Measurements from ENCODE around the gene PRKG1. TPM values are rescaled to one million over a fixed set of nuclear protein-coding genes. Genes with fewer than 3 reads are reported as not detected.

PRKG1 gene
- total and polyA plus RNA-seq, 4 donors: 26.2 to 199 (median 94.1) TPM

GRCh38 chr10:51689536-51689935, 615.2 kb downstream of the PRKG1 start:
- Histone ChIP-seq H3K9me3 (ENCODE audit: control insufficient read depth, low read length) (no peaks in the 10 kb centered on the region), H3K27me3 (ENCODE audit: control insufficient read depth in 1 of 2, insufficient read depth in 2 of 2, low read length in 1 of 2) (no peaks in the 10 kb centered on the region), H3K27ac (ENCODE audit: low read depth in 1 of 2, low read length in 2 of 2) (no peak overlapping the region), H3K4me3 (ENCODE audit: low read length in 2 of 2) (no peak overlapping the region), H3K36me3 (ENCODE audit: control insufficient read depth in 1 of 2, insufficient read depth in 2 of 2, low read length in 1 of 2) (no peaks in the 10 kb centered on the region), H3K4me1 (ENCODE audit: control insufficient read depth in 1 of 2, insufficient read depth in 2 of 2, low read length in 2 of 2) (peaks cover 5 to 6% of the 10 kb centered on the region in 2 donors)
- no peak for DNase-seq
- WGBS, 2 donors: 94 to 97% methylated on average over 3 of the region's 3 CpGs
- ATAC-seq (ENCODE audit: low FRiP score): no peak
- intact Hi-C loops (cut with DNase I): no loop called here

GRCh38 chr10:51691135-51691534, 616.8 kb downstream of the PRKG1 start:
- Histone ChIP-seq H3K4me1 (ENCODE audit: control insufficient read depth in 1 of 2, insufficient read depth in 2 of 2, low read length in 2 of 2) (peaks cover 0 to 2% of the 10 kb centered on the region in 2 donors), H3K36me3 (ENCODE audit: control insufficient read depth in 1 of 2, insufficient read depth in 2 of 2, low read length in 1 of 2) (no peaks in the 10 kb centered on the region), H3K27ac (ENCODE audit: low read depth in 1 of 2, low read length in 2 of 2) (no peak overlapping the region), H3K9me3 (ENCODE audit: control insufficient read depth, low read length) (no peaks in the 10 kb centered on the region), H3K4me3 (ENCODE audit: low read length in 2 of 2) (no peak overlapping the region), H3K27me3 (ENCODE audit: control insufficient read depth in 1 of 2, insufficient read depth in 2 of 2, low read length in 1 of 2) (no peaks in the 10 kb centered on the region)
- DNase-seq (no peak), ATAC-seq (ENCODE audit: low FRiP score) (no peak)
- 65 to 69% methylated on average over 4 of the region's 4 CpGs for WGBS, 2 donors
- intact Hi-C loops (cut with DNase I): no loop called here

- ATAC-seq (ENCODE audit: low FRiP score) (no peak), DNase-seq (no peak)
- Histone ChIP-seq H3K9me3 (ENCODE audit: control insufficient read depth, low read length) (no peaks in the 10 kb centered on the region), H3K4me1 (ENCODE audit: control insufficient read depth in 1 of 2, insufficient read depth in 2 of 2, low read length in 2 of 2) (peaks cover 0 to 2% of the 10 kb centered on the region in 2 donors), H3K27ac (ENCODE audit: low read depth in 1 of 2, low read length in 2 of 2) (no peak overlapping the region), H3K36me3 (ENCODE audit: control insufficient read depth in 1 of 2, insufficient read depth in 2 of 2, low read length in 1 of 2) (no peaks in the 10 kb centered on the region), H3K4me3 (ENCODE audit: low read length in 2 of 2) (no peak overlapping the region), H3K27me3 (ENCODE audit: control insufficient read depth in 1 of 2, insufficient read depth in 2 of 2, low read length in 1 of 2) (no peaks in the 10 kb centered on the region)
- intact Hi-C loops (cut with DNase I): no loop called here
- WGBS, 2 donors: 24 to 26% methylated on average over 5 of the region's 5 CpGs
Measured at GRCh38 chr10:51694086-51694768, 619.9 kb downstream of the PRKG1 start.

GRCh38 chr10:51696251-51696650, 622.0 kb downstream of the PRKG1 start:
- ATAC-seq (ENCODE audit: low FRiP score) (no peak), DNase-seq (no peak)
- H3K27me3 ChIP-seq (ENCODE audit: control insufficient read depth in 1 of 2, insufficient read depth in 2 of 2, low read length in 1 of 2): no peaks in the 10 kb centered on the region
- H3K36me3 ChIP-seq (ENCODE audit: control insufficient read depth in 1 of 2, insufficient read depth in 2 of 2, low read length in 1 of 2): no peaks in the 10 kb centered on the region
- intact Hi-C loops (cut with DNase I): no loop called here
- no peak overlapping the region for H3K4me3 ChIP-seq (ENCODE audit: low read length in 2 of 2)
- H3K4me1 ChIP-seq (ENCODE audit: control insufficient read depth in 1 of 2, insufficient read depth in 2 of 2, low read length in 2 of 2): peaks cover 0 to 2% of the 10 kb centered on the region in 2 donors
- WGBS, 2 donors: 45 to 54% methylated on average over 1 of the region's 1 CpG
- no peak overlapping the region for H3K27ac ChIP-seq (ENCODE audit: low read depth in 1 of 2, low read length in 2 of 2)
- no peaks in the 10 kb centered on the region for H3K9me3 ChIP-seq (ENCODE audit: control insufficient read depth, low read length)

GRCh38 chr10:51698473-51699063, 624.3 kb downstream of the PRKG1 start:
- H3K9me3 ChIP-seq (ENCODE audit: control insufficient read depth, low read length): no peaks in the 10 kb centered on the region
- H3K4me1 ChIP-seq (ENCODE audit: control insufficient read depth in 1 of 2, insufficient read depth in 2 of 2, low read length in 2 of 2): peaks cover 0 to 4% of the 10 kb centered on the region in 2 donors
- H3K27me3 ChIP-seq (ENCODE audit: control insufficient read depth in 1 of 2, insufficient read depth in 2 of 2, low read length in 1 of 2): no peaks in the 10 kb centered on the region
- WGBS, 2 donors: 73% methylated on average over 8 of the region's 8 CpGs
- H3K4me3 ChIP-seq (ENCODE audit: low read length in 2 of 2): peak overlapping the region; percentile 60 to 98
- no peak for ATAC-seq (ENCODE audit: low FRiP score)
- peak overlapping the region in 1 of 2 donors; percentile 83 for H3K27ac ChIP-seq (ENCODE audit: low read depth in 1 of 2, low read length in 2 of 2)
- DNase-seq: no peak
- intact Hi-C loops (cut with DNase I): no loop called here
- H3K36me3 ChIP-seq (ENCODE audit: control insufficient read depth in 1 of 2, insufficient read depth in 2 of 2, low read length in 1 of 2): no peaks in the 10 kb centered on the region

- H3K4me1 ChIP-seq (ENCODE audit: control insufficient read depth in 1 of 2, insufficient read depth in 2 of 2, low read length in 2 of 2): peaks cover 0 to 4% of the 10 kb centered on the region in 2 donors
- H3K27ac ChIP-seq (ENCODE audit: low read depth in 1 of 2, low read length in 2 of 2): peak overlapping the region in 1 of 2 donors; percentile 83
- WGBS, 2 donors: 0% methylated on average over 14 of the region's 14 CpGs
- peak in 1 of 2 donors; percentile 54 for DNase-seq
- peak overlapping the region; percentile 60 to 98 for H3K4me3 ChIP-seq (ENCODE audit: low read length in 2 of 2)
- no peaks in the 10 kb centered on the region for H3K9me3 ChIP-seq (ENCODE audit: control insufficient read depth, low read length)
- no peaks in the 10 kb centered on the region for H3K27me3 ChIP-seq (ENCODE audit: control insufficient read depth in 1 of 2, insufficient read depth in 2 of 2, low read length in 1 of 2)
- intact Hi-C loops (cut with DNase I): no loop called here
- peak; percentile 55 for ATAC-seq (ENCODE audit: low FRiP score)
- H3K36me3 ChIP-seq (ENCODE audit: control insufficient read depth in 1 of 2, insufficient read depth in 2 of 2, low read length in 1 of 2): no peaks in the 10 kb centered on the region
Measured at GRCh38 chr10:51699145-51699474, 624.8 kb downstream of the PRKG1 start.

GRCh38 chr10:51699475-51700227, 625.4 kb downstream of the PRKG1 start, which contains the start of gene CSTF2T:
CSTF2T (minus strand) TSS chr10:51699595; CDS start chr10:51699549, 46 bp downstream.
- Histone ChIP-seq H3K36me3 (ENCODE audit: control insufficient read depth in 1 of 2, insufficient read depth in 2 of 2, low read length in 1 of 2) (no peaks in the 10 kb centered on the region), H3K4me1 (ENCODE audit: control insufficient read depth in 1 of 2, insufficient read depth in 2 of 2, low read length in 2 of 2) (peaks cover 0 to 4% of the 10 kb centered on the region in 2 donors), H3K27ac (ENCODE audit: low read depth in 1 of 2, low read length in 2 of 2) (peak within 1 kb of the TSS; percentile 80 to 99), H3K4me3 (ENCODE audit: low read length in 2 of 2) (peak within 1 kb of the TSS; percentile 60 to 98), H3K9me3 (ENCODE audit: control insufficient read depth, low read length) (no peaks in the 10 kb centered on the region), H3K27me3 (ENCODE audit: control insufficient read depth in 1 of 2, insufficient read depth in 2 of 2, low read length in 1 of 2) (no peaks in the 10 kb centered on the region)
- DNase-seq (peak; percentile 93), ATAC-seq (ENCODE audit: low FRiP score) (peak; percentile 97)
- WGBS, 2 donors: 0% methylated on average over 45 of the region's 45 CpGs
- intact Hi-C loops (cut with DNase I): loop anchor here in 1 of 2 donors (10.0 kb wide), 2 partner anchors 515 to 625 kb away; partner anchors contain the start of gene PRKG1

- no peak for DNase-seq
- no peaks in the 10 kb centered on the region for H3K27me3 ChIP-seq (ENCODE audit: control insufficient read depth in 1 of 2, insufficient read depth in 2 of 2, low read length in 1 of 2)
- H3K4me1 ChIP-seq (ENCODE audit: control insufficient read depth in 1 of 2, insufficient read depth in 2 of 2, low read length in 2 of 2): peaks cover 0 to 4% of the 10 kb centered on the region in 2 donors
- H3K9me3 ChIP-seq (ENCODE audit: control insufficient read depth, low read length): no peaks in the 10 kb centered on the region
- H3K27ac ChIP-seq (ENCODE audit: low read depth in 1 of 2, low read length in 2 of 2): peak overlapping the region; percentile 80 to 99
- H3K4me3 ChIP-seq (ENCODE audit: low read length in 2 of 2): peak overlapping the region; percentile 55 to 88
- intact Hi-C loops (cut with DNase I): loop anchor here in 1 of 2 donors (10.0 kb wide), 2 partner anchors 514 to 626 kb away; partner anchors contain the start of gene PRKG1
- WGBS, 2 donors: 10 to 13% methylated on average over 12 of the region's 12 CpGs
- H3K36me3 ChIP-seq (ENCODE audit: control insufficient read depth in 1 of 2, insufficient read depth in 2 of 2, low read length in 1 of 2): no peaks in the 10 kb centered on the region
- no peak for ATAC-seq (ENCODE audit: low FRiP score)
Measured at GRCh38 chr10:51700228-51700817, 626.0 kb downstream of the PRKG1 start.
